Prostate gland (tissue), 2 donors: Measurements from ENCODE around the gene LPP. TPM values are rescaled to one million over a fixed set of nuclear protein-coding genes. Genes with fewer than 3 reads are reported as not detected.
A peak's percentile ranks its signal among the peaks of the same experiment; 100 is the strongest.

ENCODE experiments used
- DNase-seq: peaks from one replicate; pipeline ENCODE4 v3.0.0-alpha.2; 2019; ENCODE audit warnings: low spot score
- H3K27ac ChIP-seq, 2 donors: fragments of 200-600 bp; sonication (generic); 2 replicates each; pipeline ENCODE4 v1.5.1; 2017 to 2019
- H3K27me3 ChIP-seq: fragments of 200-600 bp; sonication (generic); replicated peaks from 2 replicates; pipeline ENCODE4 v1.5.1; 2019; ENCODE audit not compliant: insufficient read depth
- H3K36me3 ChIP-seq, 2 donors: fragments of 200-600 bp; sonication (generic); 1 replicate in 1 of 2; 2 replicates in 1 of 2; pipeline versions ENCODE4 v1.5.1 to v1.8.1; 2017 to 2019
- H3K4me1 ChIP-seq: fragments of 200-600 bp; sonication (generic); replicated peaks from 2 replicates; pipeline ENCODE4 v1.5.1; 2019
- H3K4me3 ChIP-seq, 2 donors: fragments of 200-600 bp; sonication (generic); 2 replicates each; pipeline ENCODE4 v1.5.1; 2017 to 2019
- H3K9me3 ChIP-seq: fragments of 200-600 bp; sonication (generic); 2 replicates; pipeline ENCODE4 v1.5.1; 2017
- POLR2A ChIP-seq: fragments of 450-650 bp; IDR thresholded peaks from one replicate; pipeline ENCODE4 v1.6.1; 2016; ENCODE audit warnings: antibody characterized with exemption, mild to moderate bottlenecking
- POLR2AphosphoS5 ChIP-seq: sonication (generic); formaldehyde crosslinking; IDR thresholded peaks from one replicate; pipeline ENCODE4 v1.6.1; 2017; ENCODE audit warnings: antibody characterized with exemption
- WGBS: methylation state at CpG from one replicate; pipeline ENCODE4 v1.1.5; 2018; 5-methylcytosine and 5-hydroxymethylcytosine counted together
- intact Hi-C: fragments of 100-400 bp; cut with DNase I; formaldehyde crosslinking; loops from one replicate; pipeline ENCODE4 v1.14.2; 2022
- total RNA-seq, 2 donors: library from RNA; depleted of rRNA; stranded (reverse); fragments of >200 nt; gene quantifications; one replicate each; pipeline ENCODE4 v1.1.0, GENCODE V29; 2016
- TF ChIP-seq, protein P1 (sequence below), 4 experiments: fragments of 200-600 bp in 2 of 4; fragments of 450-650 bp in 2 of 4; sonication (generic) in 2 of 4; IDR thresholded peaks; 1 replicate in 3 of 4; 2 replicates in 1 of 4; pipeline ENCODE4 v1.5.1; 2016 to 2019; ENCODE audit warnings: antibody characterized with exemption in 4 of 4, mild to moderate bottlenecking in 2 of 4, moderate library complexity in 2 of 4

The LPP gene
- total RNA-seq, 2 donors from 2014 or later = 219 to 248 TPM

- 74% methylated on average over 7 of the region's 7 CpGs for WGBS
- no peaks in the 10 kb centered on the region for H3K9me3 ChIP-seq
- intact Hi-C loops = no loop called here
- H3K4me1 ChIP-seq = no peaks in the 10 kb centered on the region
- H3K4me3 ChIP-seq = no peak overlapping the region
- no peak for DNase-seq
- H3K36me3 ChIP-seq = no peaks in the 10 kb centered on the region
- no peaks in the 10 kb centered on the region for H3K27me3 ChIP-seq
- TF ChIP-seq POLR2AphosphoS5 (no peak), POLR2A (no peak)
- TF ChIP-seq, protein P1, sequence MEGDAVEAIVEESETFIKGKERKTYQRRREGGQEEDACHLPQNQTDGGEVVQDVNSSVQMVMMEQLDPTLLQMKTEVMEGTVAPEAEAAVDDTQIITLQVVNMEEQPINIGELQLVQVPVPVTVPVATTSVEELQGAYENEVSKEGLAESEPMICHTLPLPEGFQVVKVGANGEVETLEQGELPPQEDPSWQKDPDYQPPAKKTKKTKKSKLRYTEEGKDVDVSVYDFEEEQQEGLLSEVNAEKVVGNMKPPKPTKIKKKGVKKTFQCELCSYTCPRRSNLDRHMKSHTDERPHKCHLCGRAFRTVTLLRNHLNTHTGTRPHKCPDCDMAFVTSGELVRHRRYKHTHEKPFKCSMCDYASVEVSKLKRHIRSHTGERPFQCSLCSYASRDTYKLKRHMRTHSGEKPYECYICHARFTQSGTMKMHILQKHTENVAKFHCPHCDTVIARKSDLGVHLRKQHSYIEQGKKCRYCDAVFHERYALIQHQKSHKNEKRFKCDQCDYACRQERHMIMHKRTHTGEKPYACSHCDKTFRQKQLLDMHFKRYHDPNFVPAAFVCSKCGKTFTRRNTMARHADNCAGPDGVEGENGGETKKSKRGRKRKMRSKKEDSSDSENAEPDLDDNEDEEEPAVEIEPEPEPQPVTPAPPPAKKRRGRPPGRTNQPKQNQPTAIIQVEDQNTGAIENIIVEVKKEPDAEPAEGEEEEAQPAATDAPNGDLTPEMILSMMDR (IDR thresholded peaks at IDR 0.05) = no peak
- no peak overlapping the region for H3K27ac ChIP-seq
Observed at GRCh38 chr3:188239035-188239434, 85.1 kb downstream of the LPP start.

- intact Hi-C loops = no loop called here
- WGBS = 100% methylated on average over 1 of the region's 1 CpG
- no peak for DNase-seq
- Histone ChIP-seq H3K27me3 (no peaks in the 10 kb centered on the region), H3K4me3 (no peak overlapping the region), H3K9me3 (no peaks in the 10 kb centered on the region), H3K36me3 (no peaks in the 10 kb centered on the region), H3K27ac (no peak overlapping the region), H3K4me1 (no peaks in the 10 kb centered on the region)
- TF ChIP-seq POLR2A (no peak), POLR2AphosphoS5 (no peak)
- TF ChIP-seq, protein P1 (IDR thresholded peaks at IDR 0.05) = no peak
Observed at GRCh38 chr3:188239577-188239976, 85.6 kb downstream of the LPP start.

DNA sequence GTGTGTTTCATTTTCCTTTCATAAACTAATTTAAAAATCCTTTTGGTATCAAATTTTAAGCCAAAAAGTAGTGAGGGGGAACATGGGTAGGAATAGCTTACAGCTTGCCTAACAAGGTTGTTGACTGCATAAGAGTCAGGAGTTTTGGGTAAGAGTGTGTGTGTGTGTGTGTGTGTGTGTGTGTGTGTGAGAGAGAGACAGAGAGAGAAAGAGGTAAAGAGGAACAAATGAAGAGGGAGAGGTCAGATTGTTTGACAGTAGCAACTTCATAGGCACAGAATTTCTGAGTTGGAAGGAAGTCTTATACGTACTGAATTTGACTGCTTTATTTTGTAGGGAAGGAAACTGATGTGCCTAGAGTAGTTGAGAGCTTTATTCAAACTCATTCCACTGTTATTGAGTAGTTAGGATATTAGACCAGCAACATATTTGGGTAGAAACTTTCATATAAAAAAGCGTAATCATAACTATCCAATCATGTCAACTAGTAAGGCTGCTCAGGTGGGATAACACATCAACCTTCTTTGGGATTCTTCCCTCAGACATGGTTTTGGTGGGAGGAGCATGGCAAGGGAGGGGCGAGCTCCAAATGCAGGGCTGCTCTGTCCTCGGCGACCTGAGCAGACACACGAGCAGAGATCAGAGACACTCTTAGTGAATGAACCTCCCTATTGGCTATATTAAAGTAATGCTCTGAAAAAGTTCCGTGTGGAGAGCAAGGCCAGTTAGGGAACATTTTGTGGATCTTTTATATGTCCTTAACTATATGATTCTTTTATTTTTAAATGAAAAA, 86.4 kb downstream of the LPP start:
- no peaks in the 10 kb centered on the region for H3K4me1 ChIP-seq
- DNase-seq = no peak
- TF ChIP-seq POLR2AphosphoS5 (no peak), POLR2A (no peak)
- TF ChIP-seq, protein P1 (IDR thresholded peaks at IDR 0.05) = no peak
- WGBS = 75% methylated on average over 7 of the region's 7 CpGs
- intact Hi-C loops = no loop called here
- H3K4me3 ChIP-seq = no peak overlapping the region
- no peaks in the 10 kb centered on the region for H3K36me3 ChIP-seq
- no peaks in the 10 kb centered on the region for H3K9me3 ChIP-seq
- H3K27me3 ChIP-seq = no peaks in the 10 kb centered on the region
- H3K27ac ChIP-seq = peak overlapping the region in 1 of 2 donors; percentile 0

DNA sequence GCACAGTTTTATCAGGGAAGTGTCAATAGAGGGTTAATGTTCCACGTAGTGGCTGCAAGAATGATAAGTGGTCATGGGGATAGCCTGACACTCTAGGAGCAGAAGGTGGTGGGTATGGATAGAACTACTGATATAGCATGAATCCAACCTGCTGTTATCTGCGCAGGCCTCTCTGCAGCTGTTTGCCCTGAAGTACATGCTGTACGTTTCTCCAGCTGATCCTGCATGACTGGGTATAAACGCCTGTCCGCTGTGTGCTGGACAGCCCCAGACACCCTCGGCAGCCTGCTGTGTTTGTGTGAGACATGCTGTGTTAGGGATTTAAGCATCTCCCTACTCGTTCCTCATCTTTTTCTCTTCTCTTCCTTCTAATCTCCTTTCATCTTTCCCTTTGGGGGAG, 87.1 kb downstream of the LPP start:
- no peak for DNase-seq
- intact Hi-C loops = no loop called here

More for the DNA sequence above, 87.1 kb downstream of the LPP start:
- Histone ChIP-seq H3K36me3 (no peaks in the 10 kb centered on the region), H3K4me1 (no peaks in the 10 kb centered on the region), H3K4me3 (no peak overlapping the region), H3K9me3 (no peaks in the 10 kb centered on the region), H3K27me3 (no peaks in the 10 kb centered on the region), H3K27ac (peak overlapping the region in 1 of 2 donors; percentile 0)
- WGBS = 32% methylated on average over 7 of the region's 7 CpGs
- TF ChIP-seq, protein P1 (IDR thresholded peaks at IDR 0.05) = no peak
- peak; percentile 30 for TF ChIP-seq POLR2AphosphoS5
